ENCODE results near the gene COX7B.
"Not testable (repeated sequence)": the region's sequence is repeated elsewhere in the genome, so short reads cannot be mapped to it uniquely, and the experiment has no call there.

Gene COX7B, protein sequence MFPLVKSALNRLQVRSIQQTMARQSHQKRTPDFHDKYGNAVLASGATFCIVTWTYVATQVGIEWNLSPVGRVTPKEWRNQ

DNA sequence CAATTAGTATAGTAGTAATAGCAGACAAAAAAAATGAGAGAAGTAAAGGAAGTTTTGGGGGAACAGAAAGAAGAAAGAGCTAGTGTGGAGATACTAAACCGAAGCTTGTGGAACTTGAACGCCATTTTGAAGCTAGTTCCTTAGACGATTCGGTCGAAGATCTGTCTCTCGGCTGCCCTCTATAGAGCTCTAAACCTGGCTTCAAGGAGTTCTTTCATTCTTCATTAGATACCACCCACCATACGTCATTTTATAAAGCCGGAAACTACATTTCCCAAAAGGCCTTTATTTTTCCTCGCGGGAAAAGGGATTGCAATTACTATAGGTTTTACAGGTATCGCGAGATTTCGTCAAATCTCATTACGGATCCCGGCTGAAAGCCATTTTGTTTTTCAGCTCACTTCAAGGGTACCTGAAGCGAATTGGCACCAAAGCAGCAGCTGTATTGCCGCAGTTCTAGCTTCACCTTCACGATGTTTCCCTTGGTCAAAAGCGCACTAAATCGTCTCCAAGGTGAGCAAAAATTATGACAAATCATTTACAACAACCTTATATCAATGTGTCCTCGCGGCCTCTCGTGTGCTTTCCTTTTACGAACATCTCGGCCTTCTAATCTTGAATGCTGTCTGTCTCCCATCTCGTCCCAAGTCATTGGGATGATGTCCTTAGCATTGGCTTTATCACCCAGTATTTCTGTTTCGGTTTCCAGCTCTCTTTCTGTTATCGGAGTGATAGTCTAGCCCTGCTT lies at the start of gene COX7B:
Gene COX7B, plus strand, starts transcription at position 388 of the 748 bp plus-strand sequence. Its CDS starts 86 bp downstream, at position 474.
- no peak for DNase-seq (ENCODE audit: low read depth in 1 of 2, low spot score in 1 of 2)

DNA sequence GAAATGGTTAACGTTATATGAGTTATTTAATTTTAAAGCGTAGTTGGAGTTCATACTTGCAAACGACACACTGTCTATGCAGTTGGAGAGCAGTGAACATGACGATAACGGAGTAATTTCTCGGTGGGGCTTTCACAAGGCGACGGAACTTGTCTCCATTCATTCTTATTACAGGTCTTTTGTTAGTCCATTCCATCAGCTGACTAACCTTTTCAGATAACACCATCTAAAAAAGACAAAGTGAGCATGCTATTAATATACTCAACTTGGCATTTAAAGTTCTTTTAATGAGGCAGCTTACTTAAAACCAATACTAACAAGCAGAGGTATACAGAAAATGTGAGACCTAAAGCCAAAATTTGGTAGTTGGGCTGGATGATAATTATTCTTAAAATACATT lies 23.9 kb upstream of the COX7B start:
- DNase-seq (ENCODE audit: low read depth in 1 of 2, low spot score in 1 of 2): no peak

DNA sequence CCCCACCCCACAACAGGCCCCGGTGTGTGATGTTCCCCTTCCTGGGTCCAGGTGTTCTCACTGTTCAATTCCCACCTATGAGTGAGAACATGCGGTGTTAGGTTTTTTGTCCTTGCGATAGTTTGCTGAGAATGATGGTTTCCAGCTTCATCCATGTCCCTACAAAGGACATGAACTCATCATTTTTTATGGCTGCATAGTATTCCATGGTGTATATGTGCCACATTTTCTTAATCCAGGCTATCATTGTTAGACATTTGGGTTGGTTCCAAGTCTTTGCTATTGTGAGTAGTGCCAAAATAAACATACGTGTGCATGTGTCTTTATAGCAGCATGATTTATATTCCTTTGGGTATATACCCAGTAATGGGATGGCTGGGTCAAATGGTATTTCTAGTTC lies 17.9 kb upstream of the COX7B start:
- DNase-seq (ENCODE audit: low read depth in 1 of 2, low spot score in 1 of 2): not testable (repeated sequence)

DNA sequence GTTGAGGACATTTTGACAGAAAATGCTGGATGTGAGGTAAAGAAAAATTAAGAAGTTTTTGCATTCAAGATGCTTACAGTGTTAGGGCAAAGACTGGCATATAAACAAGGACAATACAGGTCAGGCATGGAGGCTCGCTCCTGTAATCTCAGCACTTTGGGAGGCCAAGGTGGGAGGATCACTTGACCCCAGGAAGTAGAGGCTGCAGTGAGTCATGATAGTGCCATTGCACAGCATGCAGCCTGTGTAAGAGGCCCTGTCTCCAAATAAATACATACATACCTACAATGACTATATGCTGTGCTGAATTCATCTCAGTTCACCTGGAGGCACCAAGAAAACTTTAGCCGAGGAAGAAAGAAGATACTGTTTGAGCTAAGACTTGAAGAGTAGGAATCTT lies 6.4 kb upstream of the COX7B start:
- no peak for DNase-seq (ENCODE audit: low read depth in 1 of 2, low spot score in 1 of 2)

DNA sequence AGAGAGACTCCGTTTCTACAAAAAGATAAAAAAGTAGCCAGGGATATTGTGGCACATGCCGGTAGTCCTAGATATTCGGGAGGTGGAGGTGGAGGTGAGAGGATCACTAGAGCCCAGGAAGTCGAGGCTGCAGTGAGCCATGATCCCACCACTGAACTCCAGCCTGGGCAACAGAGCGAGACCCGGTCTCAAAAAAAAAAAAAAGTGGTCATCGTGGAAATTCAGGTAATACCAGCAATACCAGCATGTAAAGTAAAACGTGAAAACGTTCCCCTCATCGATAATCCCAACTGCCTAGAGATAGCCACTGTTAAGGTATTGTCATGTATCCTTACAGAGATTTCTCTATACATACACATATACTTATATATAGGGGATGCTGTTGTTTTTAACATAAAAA lies 5.6 kb upstream of the COX7B start:
- no peak for DNase-seq (ENCODE audit: low read depth in 1 of 2, low spot score in 1 of 2)

DNA sequence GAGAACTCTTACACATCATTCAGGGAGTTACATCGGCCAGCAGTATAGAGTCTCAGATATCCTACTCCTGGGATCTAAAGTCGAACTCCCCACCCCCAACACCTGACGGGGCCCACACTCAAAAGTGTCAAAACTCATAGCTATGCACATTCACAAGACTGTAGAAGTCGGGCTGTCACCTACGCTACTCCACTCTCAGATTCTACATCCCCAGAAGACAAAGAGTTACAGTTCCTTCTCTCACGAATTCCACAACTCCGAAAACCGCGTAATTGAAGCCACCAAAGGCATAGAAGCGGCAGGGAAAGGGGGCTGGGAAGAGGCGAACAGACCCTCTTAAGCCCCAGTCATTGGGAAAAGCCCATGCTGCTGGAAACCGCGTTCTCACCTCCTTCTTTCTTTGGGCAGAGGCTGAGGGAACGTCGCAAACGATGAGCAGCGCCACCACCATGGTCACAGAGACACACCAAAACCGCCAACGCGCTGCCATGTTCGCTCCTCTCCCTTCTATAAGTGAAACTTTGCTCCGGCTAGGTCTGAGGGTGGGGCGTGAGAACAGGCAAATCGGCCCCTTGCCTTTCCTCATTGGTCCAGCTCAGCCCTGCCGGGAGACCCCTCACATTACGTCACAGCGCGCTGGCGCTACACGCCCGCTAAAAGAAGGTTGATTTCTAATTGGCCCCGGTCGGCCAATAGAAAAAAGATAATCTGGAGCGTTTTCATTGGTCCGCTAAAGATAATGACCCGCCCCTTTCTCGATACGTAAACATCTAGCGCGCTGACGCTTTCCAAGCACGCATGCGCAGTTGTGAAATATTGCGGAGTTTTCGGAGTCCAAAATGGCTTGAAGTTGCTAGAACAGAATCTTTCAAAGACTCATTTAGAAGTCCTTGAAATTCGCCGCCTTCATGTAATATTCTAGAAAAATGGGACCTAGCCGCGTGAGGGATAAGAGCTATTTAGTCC lies 4.1 kb upstream of the COX7B start, which contains the start of gene MAGT1:
Gene MAGT1, minus strand, starts transcription at position 515 of the 966 bp plus-strand sequence. Its CDS starts 25 bp downstream, at position 490.
- peak; percentile 68 to 75 for DNase-seq (ENCODE audit: low read depth in 1 of 2, low spot score in 1 of 2)

DNA sequence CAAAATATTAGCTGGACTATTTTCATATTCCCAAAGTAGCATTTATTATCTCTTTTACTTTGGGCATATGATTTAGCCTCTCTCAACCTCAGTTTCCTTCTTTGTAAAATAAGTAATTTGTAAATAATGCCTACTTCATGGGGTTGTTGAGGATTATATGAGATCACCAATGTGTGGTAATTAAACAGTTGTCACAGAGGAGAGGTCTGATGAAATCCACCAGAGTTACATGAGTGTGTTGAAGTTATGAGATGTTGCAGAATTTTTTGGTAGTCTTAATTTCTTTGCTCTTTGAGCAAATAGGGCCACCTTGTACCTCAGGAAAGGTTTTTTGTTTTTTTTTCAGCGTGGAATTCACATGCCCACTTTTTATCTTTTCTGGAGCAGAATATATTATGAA lies 1.4 kb downstream of the COX7B start:
- DNase-seq (ENCODE audit: low read depth in 1 of 2, low spot score in 1 of 2): no peak

DNA sequence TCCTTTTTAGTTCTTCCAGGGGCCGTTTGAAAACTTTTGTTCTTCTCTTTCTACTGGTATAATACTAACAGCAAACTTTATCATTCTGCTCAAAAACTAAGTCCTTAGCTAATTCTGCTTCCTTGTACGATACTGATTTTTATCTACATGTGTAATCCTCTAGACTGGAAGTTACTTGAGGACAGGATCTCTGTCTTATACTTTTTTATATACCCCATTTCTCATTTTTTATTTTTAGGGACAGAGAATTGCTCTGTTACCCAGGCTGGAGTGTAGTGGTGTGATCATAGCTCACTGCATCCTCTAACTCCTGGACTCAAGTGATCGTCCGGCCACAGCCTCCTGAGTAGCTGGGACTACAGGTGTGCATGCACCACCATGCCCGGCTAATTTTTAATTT lies 2.2 kb downstream of the COX7B start:
- DNase-seq (ENCODE audit: low read depth in 1 of 2, low spot score in 1 of 2): no peak

DNA sequence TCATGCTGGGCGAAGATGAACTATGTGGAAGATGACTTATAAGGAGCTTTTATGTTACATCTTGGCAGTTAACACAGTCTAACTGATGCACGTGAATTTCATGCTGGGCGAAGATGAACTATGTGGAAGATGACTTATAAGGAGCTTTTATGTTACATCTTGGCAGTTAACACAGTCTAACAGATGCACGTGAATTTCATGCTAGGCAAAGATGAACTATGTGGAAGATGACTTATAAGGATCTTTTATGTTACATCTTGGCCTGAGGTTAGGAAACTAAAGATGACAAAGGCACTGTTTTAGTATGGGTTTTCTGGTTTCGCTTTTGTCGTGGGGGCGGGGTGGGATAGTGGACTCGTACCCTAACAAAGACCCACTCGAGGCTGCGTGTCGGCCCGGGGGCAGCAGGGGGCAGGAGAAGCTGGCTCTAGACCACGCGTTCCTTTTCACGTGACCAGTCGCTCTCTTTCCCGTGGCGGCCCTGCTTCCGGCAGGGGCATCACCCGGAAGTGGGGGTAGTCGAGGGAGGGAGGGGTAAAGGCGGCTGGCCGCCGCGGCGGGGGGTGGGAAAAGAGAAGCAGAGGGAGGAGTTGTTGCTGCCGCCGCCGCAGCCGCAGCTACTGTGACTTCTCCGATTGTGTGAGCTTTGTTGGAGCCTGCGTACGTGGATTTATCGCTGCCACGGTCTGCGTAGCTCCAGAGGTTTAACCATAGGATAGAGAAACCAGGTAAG lies 11.0 kb downstream of the COX7B start, which contains the start of gene ATP7A:
Gene ATP7A, plus strand, starts transcription at position 586 of the 733 bp plus-strand sequence. CDS start 60,949 bp downstream, outside the sequence.
- DNase-seq (ENCODE audit: low read depth in 1 of 2, low spot score in 1 of 2): peak; percentile 80

DNA sequence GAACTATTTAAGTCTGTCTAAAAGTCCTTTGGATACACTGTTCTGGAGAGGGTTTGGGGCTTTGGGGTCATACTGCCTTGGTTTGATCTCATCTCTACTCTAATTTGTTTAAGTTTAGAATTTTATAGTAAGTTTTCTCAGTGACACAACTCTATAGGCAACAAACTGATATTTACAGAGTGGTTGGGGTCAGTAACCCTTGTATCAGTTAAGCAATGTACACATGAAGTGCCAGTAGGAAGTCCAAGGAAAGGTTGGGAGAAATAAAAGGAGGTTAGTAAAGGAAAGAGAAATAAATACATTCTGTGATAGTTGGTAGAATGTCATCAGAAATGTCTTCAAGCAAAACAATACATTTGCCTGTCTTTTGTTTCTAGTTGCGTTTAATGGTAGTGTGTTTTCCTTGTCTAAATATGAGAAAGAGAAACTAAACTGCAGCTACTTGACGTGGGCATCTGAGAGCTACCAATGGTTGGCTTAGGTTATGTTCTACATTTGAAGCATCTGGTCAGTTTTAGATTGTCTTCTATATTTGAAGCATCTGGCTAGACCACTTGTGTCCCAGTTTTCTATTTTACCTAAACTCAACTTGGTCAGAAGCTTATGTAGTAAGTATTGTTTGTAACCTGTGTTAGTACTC lies 18.1 kb downstream of the COX7B start:
- no peak for DNase-seq (ENCODE audit: low read depth in 1 of 2, low spot score in 1 of 2)

DNA sequence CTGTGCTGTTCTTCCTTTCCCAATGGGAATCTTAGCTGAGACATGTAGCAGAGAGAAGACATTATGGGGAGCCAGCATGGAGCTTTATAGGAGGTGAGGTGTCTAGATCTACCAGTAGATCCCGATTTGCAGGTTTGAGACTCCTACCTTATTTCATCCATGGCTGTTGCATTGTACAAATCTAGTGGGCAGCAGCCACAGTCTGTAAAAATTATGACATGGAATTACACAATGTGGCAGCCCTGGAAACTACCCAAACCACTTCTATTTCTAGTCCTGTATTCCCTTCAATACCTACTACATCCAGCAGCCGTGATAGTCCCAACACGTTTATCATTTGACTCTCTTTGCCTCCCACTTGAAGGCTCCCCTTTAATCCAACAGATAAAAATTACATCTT lies 19.3 kb downstream of the COX7B start:
- DNase-seq (ENCODE audit: low read depth in 1 of 2, low spot score in 1 of 2): no peak

DNA sequence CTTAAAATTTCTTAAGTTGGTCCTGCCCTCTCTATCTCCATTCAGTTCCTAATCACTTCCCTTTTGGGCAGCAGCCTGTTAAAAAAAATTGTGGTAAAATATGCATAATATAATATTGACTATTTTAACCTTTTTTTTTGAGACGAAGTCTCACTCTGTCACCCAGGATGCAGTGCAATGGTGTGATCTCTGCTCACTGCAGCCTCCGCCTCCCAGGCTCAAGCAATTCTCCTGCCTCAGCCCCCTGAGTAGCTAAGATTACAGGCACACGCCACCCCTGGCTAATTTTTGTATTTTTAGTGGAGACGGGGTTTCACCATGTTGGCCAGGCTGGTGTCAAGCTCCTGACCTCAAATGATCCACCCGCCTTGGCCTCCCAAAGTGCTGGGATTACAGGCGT lies 20.1 kb downstream of the COX7B start:
- not testable (repeated sequence) for DNase-seq (ENCODE audit: low read depth in 1 of 2, low spot score in 1 of 2)

DNA sequence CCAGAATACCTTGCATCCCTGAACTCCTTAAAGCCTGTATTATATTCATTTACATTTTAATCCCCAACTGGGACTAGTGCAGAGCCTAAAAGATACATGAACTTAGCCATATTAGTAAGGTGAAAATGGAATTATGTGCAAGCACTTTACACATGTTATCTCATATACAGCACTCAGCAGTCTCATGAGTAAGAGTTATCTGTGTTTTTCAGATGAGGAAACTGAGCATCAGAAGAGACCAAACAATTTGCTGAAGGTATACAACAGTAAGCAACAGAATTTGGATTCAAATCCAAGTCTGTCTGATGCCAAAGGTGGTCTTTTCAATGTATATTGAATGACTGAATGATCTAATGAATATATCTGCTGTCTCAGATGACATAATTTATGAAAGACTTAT lies 23.5 kb downstream of the COX7B start:
- no peak for DNase-seq (ENCODE audit: low read depth in 1 of 2, low spot score in 1 of 2)

DNA sequence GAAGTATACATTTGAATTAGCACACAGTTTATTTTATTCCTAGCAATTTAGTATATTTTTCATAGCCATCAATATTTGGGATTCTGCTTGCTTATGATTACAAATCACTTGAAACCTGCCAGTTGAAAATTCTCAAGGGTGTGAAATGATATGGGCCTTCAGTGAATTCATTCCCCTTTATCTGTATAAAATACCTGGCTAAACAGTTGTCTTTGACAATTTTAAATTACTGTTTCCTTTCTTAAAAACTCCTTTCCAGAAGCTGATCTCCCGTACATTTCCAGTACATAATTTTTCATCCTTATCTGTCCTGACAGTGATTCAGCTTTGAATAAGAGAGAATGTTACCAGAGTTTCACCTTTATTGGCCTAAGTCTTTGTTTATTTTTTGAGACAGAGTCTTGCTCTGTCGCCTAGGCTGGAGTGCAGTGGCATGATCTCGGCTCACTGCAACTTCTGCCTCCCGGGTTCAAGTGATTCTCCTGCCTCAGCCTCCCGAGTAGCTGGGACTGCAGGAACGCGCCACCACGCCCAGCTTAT lies 25.1 kb downstream of the COX7B start:
- DNase-seq (ENCODE audit: low read depth in 1 of 2, low spot score in 1 of 2): no peak

DNA sequence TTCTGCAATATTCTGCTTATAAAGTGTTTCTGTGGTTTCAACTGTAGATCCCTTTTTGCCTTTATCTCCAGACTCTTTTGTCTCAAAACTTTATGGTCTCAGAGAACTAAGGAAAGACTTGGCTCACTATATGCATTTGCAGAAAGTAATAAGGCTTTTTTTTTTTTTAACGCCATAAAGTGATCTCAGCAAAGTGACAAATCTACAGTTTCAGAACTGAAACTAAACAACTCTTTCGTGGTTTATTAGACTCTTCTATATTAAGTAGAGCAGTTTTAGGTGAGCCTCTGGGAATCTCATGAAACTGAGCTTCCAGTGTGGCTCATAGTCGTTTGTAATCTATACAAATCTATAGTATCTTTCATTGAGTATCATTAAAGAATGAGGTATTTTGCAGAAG lies 26.5 kb downstream of the COX7B start:
- DNase-seq (ENCODE audit: low read depth in 1 of 2, low spot score in 1 of 2): no peak

DNA sequence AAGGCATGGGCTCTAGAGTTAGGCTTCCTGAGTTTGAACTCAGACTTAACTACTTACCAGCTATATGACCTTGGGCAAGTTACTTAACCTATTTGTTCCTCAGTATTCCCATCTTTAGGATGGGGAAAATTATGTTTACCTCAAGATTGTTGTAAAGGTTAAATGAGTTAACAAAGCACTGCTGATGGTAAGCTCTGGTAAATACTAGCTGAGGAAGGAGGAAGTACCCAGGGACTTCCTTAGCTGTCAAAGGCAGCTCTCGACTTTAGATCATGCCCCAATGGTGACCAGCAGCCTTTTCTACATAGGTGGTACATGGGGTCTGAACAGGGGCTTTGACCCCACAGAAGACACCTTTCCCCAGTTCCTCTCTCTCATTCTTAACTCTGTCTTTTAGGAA lies 31.3 kb downstream of the COX7B start:
- no peak for DNase-seq (ENCODE audit: low read depth in 1 of 2, low spot score in 1 of 2)

DNA sequence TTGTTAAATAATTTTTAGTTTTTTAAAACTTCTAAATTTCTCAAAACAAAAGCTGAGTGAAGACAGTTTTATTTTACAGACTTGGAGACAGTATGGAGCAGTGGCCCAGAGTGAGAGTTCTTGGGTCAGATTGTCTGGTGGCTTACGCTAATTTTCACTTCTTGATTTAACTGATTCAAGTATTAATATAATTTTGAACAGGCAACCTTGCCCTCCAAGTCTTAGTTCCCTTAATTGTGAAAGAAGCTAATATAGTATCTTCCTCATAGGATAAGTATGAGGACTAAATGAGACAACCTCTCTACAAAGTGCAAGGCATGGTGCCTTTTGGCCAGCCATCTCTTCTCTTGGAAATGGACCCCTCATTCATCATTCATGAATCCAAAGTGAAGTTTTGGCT lies 36.6 kb downstream of the COX7B start:
- no peak for DNase-seq (ENCODE audit: low read depth in 1 of 2, low spot score in 1 of 2)

DNA sequence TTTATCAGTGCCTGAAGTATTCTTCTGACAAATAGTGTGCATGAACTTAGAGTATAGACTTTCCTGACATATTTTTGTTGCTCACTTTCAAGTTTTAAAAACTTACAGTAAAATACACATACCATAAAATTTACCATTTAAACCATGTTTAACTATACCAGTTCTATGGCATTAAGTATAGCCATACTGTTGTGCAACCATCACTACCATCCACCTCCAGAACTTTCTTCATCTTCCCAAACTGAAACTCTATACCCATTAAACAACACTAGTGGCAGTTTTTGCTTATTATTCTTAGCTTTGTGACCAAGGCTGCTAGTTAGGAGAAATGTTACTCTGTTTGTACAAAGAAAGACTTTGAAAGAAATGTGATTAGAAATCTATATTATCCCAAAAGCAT lies 37.0 kb downstream of the COX7B start:
- DNase-seq (ENCODE audit: low read depth in 1 of 2, low spot score in 1 of 2): no peak

DNA sequence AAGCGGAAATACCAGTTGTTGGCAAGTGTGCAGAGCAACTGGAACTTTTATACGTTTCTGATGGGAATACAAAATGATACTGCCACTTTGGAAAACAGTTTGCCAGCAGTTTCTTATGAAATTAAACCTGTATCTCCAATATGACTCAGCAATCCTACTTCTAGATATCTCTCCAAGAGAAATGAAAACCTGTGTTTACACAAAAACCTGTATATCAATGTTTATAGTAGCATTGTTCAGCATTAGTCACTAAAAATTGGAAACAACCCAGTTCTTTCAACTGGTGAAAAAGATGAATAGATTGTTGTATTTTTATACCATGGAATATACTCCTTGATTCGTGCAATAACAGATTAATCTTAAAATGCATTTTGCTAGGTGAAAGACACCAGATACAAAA lies 38.0 kb downstream of the COX7B start:
- no peak for DNase-seq (ENCODE audit: low read depth in 1 of 2, low spot score in 1 of 2)

DNA sequence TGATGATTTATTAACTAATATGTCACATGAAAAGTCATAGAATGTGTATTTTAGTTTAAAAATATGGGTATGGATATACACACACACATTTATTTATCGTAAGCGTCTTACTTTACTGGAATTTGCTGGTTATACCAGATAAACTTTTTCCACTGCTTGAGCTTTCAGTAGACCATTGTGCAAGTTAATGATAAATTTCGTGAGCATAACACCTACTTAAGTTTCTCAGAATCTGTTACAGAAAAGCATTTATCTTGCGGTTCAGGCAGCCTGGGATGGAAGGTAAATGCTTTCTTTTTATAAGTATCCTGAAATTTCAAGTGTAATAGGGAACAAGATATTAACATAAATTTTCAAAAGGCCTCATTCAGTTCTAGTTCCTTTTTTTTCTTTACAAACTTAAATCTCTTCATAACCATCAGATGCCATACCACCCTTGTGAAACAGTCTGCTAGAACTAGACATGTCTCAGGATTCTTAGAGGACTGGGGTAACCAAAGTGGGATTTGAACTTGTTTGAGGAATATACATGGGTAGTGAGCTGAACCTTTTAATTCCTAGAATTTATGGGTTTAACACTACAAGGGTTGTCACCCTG lies 38.9 kb downstream of the COX7B start:
- DNase-seq (ENCODE audit: low read depth in 1 of 2, low spot score in 1 of 2): no peak
